HG02588 (cell line): ENCODE measurements around the gene BEGAIN.

ENCODE experiments used
- ATAC-seq: cut with Tn5 transposase; IDR thresholded peaks from one replicate; pipeline ENCODE4 v1.9.1; 2021; ENCODE audit warnings: mild to moderate bottlenecking, moderate library complexity; ENCODE audit not compliant: unreplicated experiment

The BEGAIN gene

DNA sequence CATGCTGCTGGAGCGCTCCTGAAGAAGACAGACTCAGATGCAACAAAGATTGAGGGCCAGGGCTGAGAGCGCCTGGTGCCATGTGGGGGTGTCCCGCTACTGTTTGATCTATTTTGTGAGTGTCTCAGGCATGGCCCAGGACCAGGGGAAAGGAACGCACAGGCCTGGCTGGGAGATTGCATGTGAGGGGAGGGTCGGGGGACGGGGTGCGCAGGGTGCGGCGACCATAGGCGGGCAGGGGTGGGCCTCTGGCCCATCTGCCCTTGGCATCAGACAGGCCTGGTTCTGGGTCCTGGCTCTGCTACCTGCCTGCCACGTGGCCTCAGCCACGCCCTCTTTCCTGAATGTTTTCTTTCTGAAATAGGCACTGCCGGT lies 47.5 kb downstream of the BEGAIN start:
- no peak for ATAC-seq

- no peak for ATAC-seq
Measured at GRCh38 chr14:100539003-100539660, 48.1 kb downstream of the BEGAIN start.

DNA sequence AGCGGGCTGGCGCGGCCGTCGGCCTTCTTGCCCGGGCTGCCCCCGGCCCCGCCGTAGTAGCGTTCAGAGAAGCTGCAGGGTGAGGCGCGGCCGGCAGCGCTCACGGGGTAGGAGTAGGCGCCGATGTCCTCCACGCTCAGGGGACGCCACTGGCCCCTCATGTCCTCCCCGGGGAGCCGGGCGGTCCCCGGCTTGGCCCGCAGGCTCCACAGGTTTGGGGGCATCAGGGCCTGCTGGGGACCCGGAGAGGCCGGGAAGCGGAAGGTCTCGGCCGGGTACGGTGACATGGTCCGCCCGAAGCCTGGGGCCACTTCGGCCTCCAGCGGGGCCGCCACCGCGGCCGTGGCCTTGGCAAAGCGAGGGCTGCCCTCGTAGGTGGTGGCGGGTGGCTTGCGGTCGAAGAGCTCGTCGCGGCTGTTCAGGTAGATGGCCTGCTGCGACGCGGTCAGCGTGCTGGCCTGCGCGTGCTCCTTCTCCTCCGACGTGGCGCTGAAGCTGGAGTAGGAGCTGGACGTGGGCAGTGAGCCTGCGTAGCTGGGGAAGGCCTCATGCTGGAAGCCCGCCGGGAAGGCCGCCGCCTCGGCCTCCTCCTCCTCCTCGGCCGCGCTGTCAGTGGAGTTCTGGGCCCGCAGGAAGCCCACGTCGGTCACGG lies 48.7 kb downstream of the BEGAIN start:
- ATAC-seq: no peak

GRCh38 chr14:100537446-100538350 lies 49.5 kb downstream of the BEGAIN start:
- ATAC-seq: no peak

DNA sequence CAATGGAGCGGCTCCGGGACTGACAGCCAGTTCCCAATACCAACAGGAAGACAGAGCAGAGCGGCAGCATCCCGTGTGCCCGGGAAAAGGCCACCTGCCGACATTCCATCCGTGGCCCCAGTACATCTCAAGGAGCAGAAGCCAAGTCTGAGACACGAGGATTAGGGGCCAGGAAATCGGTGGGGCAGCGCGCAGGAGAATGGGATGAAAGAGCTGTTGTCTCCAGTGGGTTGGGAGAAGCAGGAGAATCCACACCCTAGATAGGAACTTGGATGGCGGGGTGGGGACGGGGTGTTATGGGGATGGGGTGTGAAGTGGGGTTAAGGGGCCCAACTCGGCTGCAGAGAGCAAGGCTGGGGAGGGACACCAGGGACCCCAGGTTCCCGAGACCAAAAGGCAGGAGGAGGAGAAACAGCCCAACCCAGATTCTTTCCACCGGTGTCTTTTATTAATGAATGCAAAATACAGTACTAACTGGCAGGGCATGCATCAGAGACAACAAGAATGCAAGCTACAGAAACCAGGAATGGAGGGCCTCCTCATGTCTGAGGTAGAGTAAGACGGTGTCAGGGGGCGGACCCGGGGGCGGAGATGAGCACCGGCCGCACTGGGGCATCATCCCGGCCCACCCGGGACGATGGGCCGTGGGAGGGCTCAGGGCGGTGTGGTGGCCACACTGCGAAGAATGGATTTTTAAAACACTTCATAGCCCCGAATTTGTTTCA lies 50.3 kb downstream of the BEGAIN start:
- no peak for ATAC-seq

DNA sequence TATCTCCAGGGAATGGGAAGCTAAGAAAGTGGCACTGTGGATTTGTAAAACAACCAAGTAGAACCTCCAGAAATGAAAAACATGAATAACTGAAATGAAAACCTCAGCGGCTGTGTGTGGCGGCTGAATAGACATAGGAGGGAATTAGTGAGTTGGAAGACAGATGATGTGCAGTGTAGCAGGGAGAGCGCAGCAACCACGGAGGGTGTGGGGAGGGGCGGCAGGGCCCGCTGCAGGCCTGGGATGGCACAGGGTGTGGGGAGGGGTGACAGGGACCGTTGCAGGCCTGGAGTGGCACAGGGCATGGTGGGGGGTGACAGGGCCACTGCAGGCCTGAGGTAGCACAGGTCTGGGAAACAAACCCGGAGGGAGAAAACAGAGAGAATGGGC lies 51.1 kb downstream of the BEGAIN start:
- ATAC-seq: no peak

- no peak for ATAC-seq
Measured at GRCh38 chr14:100535287-100536120, 51.7 kb downstream of the BEGAIN start.

GRCh38 chr14:100534528-100535286 lies 52.5 kb downstream of the BEGAIN start:
- no peak for ATAC-seq

GRCh38 chr14:100533656-100534485 lies 53.3 kb downstream of the BEGAIN start:
- ATAC-seq: no peak

DNA sequence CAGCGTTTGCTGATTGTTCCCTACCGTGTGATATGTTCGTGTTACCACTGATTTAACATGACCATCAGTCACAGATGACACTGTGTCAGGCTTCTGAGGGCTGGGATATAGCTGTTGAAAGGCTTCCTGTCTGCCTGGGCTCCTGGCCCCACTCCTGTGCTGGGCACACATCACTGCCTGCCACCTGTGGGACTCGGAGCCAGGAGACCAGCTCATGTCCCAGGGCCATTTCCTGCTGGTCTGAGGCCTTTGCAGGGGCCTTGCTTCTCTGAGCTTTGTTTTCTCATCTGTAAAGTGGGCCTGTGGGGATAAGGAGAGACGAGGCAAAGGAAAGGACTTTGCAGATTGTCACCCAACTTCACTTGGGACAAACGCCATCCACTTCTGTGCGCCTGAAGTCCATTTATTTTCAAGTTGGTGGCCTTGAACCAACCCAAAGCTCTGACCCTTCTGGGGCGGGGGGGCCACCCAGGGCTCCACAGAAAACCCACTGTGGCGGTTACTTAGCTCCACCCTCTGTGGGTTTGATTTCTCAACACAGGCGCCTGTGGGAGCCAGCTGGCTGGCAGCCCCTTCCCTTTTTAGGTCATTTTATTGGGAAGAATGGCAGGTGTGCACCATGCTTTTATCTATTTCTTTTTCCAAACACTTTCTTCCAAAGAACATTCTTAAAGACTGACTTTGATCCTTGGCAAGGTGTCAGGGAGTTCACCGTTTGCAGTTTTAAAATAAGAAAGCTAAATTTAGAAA lies 54.1 kb downstream of the BEGAIN start:
- ATAC-seq: no peak

DNA sequence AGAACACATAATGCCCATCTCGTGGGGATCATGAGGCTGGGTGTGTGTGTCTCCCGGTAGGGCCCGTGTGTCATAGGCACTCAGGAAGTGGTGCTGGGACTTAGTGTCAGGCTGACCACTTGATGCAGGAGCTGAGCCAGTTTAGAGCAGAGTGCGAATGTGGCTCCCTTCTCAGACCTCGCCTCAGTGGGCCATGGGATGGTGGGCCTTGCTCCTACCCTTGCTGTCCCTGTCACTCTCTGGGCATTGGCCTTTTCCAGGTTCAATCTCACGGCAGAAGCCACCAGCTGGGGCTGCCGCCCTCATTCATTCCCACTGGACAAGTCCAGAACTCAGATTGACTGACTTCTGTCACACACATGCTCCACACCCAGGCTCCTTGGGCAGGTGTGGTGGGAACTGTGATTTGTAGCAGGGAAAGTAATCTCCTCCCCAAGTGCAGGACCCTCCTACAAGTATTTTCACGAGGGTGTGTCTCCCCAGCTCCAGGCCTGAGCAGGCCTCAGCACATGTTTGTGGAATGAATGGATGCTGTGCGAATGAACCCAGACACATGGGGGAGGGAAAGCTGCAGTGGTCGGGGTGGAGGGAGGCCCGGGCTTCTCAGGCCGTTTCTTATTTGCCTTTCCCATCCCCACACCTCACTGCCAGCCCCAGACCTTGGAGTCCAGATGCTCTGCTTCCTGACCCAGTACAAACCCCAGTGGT lies 54.9 kb downstream of the BEGAIN start:
- ATAC-seq: no peak

DNA sequence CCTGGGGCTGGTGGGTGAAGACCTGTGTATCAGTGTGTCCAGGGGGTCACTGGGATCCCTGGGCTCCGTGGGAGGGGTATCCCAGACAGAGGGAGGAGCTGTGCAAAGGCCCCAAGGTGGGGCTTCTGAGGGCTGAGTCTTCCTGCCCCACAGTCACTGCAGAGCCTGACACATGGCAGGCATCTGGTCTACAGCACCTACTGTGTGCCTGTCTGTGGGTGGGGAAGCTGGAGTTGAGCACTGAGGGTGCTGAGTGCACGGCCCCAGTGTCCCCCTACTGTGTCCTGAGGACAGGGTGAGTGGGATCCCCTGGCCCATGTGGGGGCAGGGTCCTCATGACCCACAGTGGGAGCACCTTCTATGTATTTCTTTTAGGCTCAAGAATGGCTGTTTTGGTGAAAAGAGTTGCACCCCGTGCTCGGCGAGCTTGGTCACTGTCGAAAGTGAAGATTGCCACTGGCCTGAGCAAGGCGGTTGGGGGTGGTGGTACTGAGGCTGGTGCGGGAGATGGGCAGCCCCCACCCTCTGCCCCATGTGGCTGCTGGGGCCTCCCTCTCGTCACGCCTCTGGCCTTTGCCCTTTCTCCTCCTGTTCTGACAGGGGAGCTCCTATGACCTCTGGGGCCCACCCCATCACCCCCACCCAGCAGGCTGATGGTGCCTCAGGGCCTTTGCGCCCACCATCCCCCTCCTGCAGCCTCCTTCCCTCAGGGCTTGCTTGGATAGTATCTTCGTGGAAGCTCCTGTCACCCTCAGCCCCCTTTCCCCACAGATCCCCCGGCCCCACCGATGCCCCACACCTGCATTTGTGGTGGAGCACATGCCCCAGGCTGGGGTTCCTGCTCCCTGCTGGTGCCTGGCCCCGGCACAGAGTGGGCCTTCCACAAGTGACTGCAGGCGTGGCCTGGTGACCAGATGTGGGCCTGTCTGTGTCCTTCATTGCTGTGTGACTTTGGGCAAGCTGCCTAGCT lies 55.8 kb downstream of the BEGAIN start:
- ATAC-seq: no peak

DNA sequence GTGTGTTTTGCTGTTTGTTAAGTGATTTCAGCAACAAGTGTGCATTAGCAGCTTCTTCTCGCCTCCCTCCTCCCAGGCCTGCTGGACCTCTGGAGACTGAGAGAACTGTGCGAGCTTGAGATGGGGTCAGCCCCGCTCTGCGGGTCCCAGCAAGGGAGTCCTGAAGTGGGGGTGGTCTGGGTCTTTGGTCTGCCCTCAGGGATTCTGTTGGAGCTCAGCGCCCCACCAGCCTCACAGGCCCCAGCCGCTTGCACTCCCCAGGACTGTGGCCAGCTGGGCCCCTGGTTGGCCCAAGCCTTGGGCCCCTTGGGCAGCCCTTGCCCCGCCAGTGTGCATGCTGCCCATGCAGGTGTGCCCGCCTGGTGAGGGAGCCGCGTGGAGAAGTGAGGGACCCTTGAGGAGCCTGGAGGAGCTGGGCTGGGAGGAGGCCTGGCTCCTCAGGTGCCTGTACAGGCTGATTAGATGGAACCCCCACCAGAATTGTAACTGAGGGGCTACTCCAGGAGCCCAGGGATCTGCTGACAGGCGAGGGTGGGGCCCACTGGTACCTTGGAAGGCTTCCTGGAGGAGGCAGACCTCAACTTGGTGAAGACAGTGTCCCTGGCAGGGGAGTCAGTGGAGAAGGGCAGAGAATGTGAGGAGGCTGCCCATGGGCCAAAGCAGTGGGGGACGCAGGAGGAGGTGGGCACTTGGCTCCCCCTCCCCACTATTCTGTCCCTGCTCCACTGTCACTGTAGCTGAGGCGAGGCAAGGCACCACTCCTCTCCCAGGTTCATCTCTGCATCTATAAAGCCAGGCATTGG lies 56.7 kb downstream of the BEGAIN start:
- no peak for ATAC-seq

GRCh38 chr14:100529561-100530031 lies 57.6 kb downstream of the BEGAIN start:
- no peak for ATAC-seq

- no peak for ATAC-seq
Measured at GRCh38 chr14:100528962-100529560, 58.2 kb downstream of the BEGAIN start.
